Smooth muscle cell (in vitro differentiated cells): ENCODE measurements around the gene TRMT11. TPM values are rescaled to one million over a fixed set of nuclear protein-coding genes. Genes with fewer than 3 reads are reported as not detected.
"Not testable (repeated sequence)": the region's sequence is repeated elsewhere in the genome, so short reads cannot be mapped to it uniquely, and the experiment has no call there.

Experiments
- DNase-seq: peaks from one replicate; lab custom pipeline; 2025; ENCODE audit not compliant: unreplicated experiment; lab: John Stamatoyannopoulos, UW
- H2AFZ ChIP-seq: fragments of 200-600 bp; sonication (generic); 2 replicates; pipeline ENCODE4 v1.6.0; 2016; ENCODE audit warnings: antibody characterized with exemption, low read depth, mild to moderate bottlenecking
- H3F3A ChIP-seq: fragments of 200-600 bp; sonication (generic); 2 replicates; pipeline ENCODE4 v1.6.0; 2017; ENCODE audit warnings: antibody characterized with exemption, low read depth
- H3K27ac ChIP-seq: fragments of 200-600 bp; sonication (generic); 2 replicates; pipeline ENCODE4 v1.5.1; 2016; ENCODE audit warnings: low read depth, mild to moderate bottlenecking
- H3K27me3 ChIP-seq: fragments of 200-600 bp; sonication (generic); 2 replicates; pipeline ENCODE4 v1.6.1; 2016; ENCODE audit warnings: low read depth, mild to moderate bottlenecking
- H3K36me3 ChIP-seq: fragments of 200-600 bp; sonication (generic); 2 replicates; pipeline ENCODE4 v1.5.1; 2016; ENCODE audit warnings: low read depth
- H3K4me1 ChIP-seq: fragments of 200-600 bp; sonication (generic); 2 replicates; pipeline ENCODE4 v1.5.1; 2016; ENCODE audit warnings: low read depth
- H3K4me2 ChIP-seq: fragments of 200-600 bp; sonication (generic); 2 replicates; pipeline ENCODE4 v1.6.0; 2016; ENCODE audit warnings: mild to moderate bottlenecking
- H3K4me3 ChIP-seq: fragments of 200-600 bp; sonication (generic); 2 replicates; pipeline ENCODE4 v1.5.1; 2016; ENCODE audit warnings: mild to moderate bottlenecking
- H3K79me2 ChIP-seq: fragments of 200-600 bp; sonication (generic); 2 replicates; pipeline ENCODE4 v1.6.0; 2016; ENCODE audit warnings: low read depth, mild to moderate bottlenecking
- H3K9ac ChIP-seq: fragments of 200-600 bp; sonication (generic); 2 replicates; pipeline ENCODE4 v1.6.0; 2016; ENCODE audit warnings: low read depth
- H3K9me3 ChIP-seq: fragments of 200-600 bp; sonication (generic); replicated peaks from 2 replicates; pipeline ENCODE4 v1.5.1; 2016; ENCODE audit warnings: low read depth
- H4K20me1 ChIP-seq: fragments of 200-600 bp; sonication (generic); 2 replicates; pipeline ENCODE4 v1.6.0; 2016; ENCODE audit warnings: low read depth
- CTCF ChIP-seq: fragments of 200-600 bp; sonication (generic); IDR thresholded peaks from 2 replicates; pipeline ENCODE4 v1.5.1; 2017; ENCODE audit warnings: borderline replicate concordance, mild to moderate bottlenecking, antibody characterized with exemption; ENCODE audit not compliant: insufficient read depth, poor library complexity, severe bottlenecking
- whole genome bisulfite sequencing: methylation state at CpG from one replicate; pipeline ENCODE4 v1.1.7; 2016; ENCODE audit warnings: low lambda C conversion rate; 5-methylcytosine and 5-hydroxymethylcytosine counted together
- polyA plus RNA-seq: library from polyadenylated mRNA; unstranded; fragments of >200 nt; fragmentation: Nextera tagmentation; extraction: Ambion mirVana; gene quantifications from 2 replicates; pipeline ENCODE4 v1.2.1, GENCODE V29; 2016
- total RNA-seq: library from RNA; depleted of rRNA; stranded (reverse); fragments of >200 nt; gene quantifications from 2 replicates; pipeline ENCODE4 v1.2.3, GENCODE V29; 2014

The TRMT11 gene
- total and polyA plus RNA-seq, 2 experiments from 2014 or later = 12.8 to 21.6 TPM

DNA sequence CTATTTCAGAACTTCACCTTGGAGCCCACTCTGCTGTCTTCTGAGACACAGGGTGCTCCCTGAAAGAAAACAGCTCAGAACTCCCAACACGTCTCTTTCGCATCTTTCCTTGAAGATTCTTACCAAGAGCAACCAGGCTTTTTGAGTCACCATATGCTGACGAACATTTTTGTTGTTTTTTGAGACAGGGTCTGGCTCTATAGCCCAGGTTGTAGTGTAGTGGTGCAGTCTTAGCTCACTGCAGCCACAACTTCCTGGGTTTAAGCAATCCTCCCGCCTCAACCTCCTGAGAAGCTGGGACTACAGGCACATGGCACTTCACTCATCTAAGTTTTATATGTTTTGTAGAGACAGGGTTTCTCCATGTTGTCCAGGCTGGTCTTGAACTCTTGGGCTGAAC is 68.5 kb downstream of the TRMT11 start:
- TF ChIP-seq CTCF = no peak
- no peak overlapping the region for H3K4me2 ChIP-seq
- H3K9ac ChIP-seq = no peak overlapping the region
- peaks cover 7% of the 10 kb centered on the region for H3F3A ChIP-seq
- H2AFZ ChIP-seq = no peak overlapping the region
- H3K27ac ChIP-seq = peak overlapping the region; percentile 61
- H3K27me3 ChIP-seq = no peaks in the 10 kb centered on the region
- no peaks in the 10 kb centered on the region for H3K79me2 ChIP-seq
- no peak for DNase-seq
- H3K9me3 ChIP-seq = no peaks in the 10 kb centered on the region
- H4K20me1 ChIP-seq = no peaks in the 10 kb centered on the region
- H3K36me3 ChIP-seq = no peaks in the 10 kb centered on the region
- 41% methylated on average over 4 of the region's 4 CpGs for WGBS
- H3K4me1 ChIP-seq = no peaks in the 10 kb centered on the region
- no peak overlapping the region for H3K4me3 ChIP-seq

DNA sequence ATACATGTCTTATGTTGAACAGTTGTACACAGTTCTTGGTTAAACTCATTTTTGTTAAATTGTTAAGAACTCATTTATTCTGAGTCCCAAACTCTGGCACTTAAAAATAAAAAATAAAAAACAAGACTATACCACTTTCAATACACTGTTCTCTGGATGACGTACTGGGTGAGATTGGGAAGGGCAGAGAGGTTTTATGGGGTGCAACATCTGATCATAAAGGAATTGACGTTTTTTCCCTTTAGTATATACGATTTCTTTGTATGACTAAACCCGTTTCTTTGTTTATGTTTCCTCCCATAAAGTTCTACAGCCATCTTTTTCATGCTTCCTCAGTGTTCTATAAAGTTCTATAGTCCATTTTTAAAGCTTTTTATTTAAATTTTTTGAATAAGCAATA is 69.1 kb downstream of the TRMT11 start:
- Histone ChIP-seq H3F3A (peaks cover 7% of the 10 kb centered on the region), H3K4me1 (no peaks in the 10 kb centered on the region), H2AFZ (no peak overlapping the region), H3K4me2 (no peak overlapping the region), H3K27me3 (no peaks in the 10 kb centered on the region), H3K4me3 (no peak overlapping the region), H3K79me2 (no peaks in the 10 kb centered on the region), H3K36me3 (no peaks in the 10 kb centered on the region), H4K20me1 (no peaks in the 10 kb centered on the region), H3K9me3 (no peaks in the 10 kb centered on the region), H3K27ac (peak overlapping the region; percentile 61), H3K9ac (no peak overlapping the region)
- TF ChIP-seq CTCF = no peak
- 56% methylated on average over 4 of the region's 4 CpGs for WGBS
- no peak for DNase-seq

GRCh38 chr6:126056355-126057004 is 70.1 kb downstream of the TRMT11 start:
- Histone ChIP-seq H2AFZ (no peak overlapping the region), H3F3A (peaks cover 7% of the 10 kb centered on the region), H4K20me1 (no peaks in the 10 kb centered on the region), H3K36me3 (no peaks in the 10 kb centered on the region), H3K9me3 (no peaks in the 10 kb centered on the region), H3K79me2 (no peaks in the 10 kb centered on the region), H3K9ac (no peak overlapping the region), H3K27me3 (no peaks in the 10 kb centered on the region), H3K4me3 (no peak overlapping the region), H3K27ac (peak overlapping the region; percentile 23), H3K4me1 (no peaks in the 10 kb centered on the region), H3K4me2 (peak overlapping the region; percentile 1)
- TF ChIP-seq CTCF = no peak
- 38% methylated on average over 5 of the region's 5 CpGs for WGBS
- DNase-seq = no peak

GRCh38 chr6:126058085-126058484 is 71.7 kb downstream of the TRMT11 start:
- H3K9me3 ChIP-seq, H3K27ac ChIP-seq, DNase-seq, H3K4me1 ChIP-seq, H3K9ac ChIP-seq, H4K20me1 ChIP-seq, H3K4me2 ChIP-seq, H3F3A ChIP-seq, H3K36me3 ChIP-seq, H3K79me2 ChIP-seq, H3K27me3 ChIP-seq, H3K4me3 ChIP-seq, H2AFZ ChIP-seq: not testable (repeated sequence)
- WGBS = 92% methylated on average over 3 of the region's 3 CpGs
